SK-N-MC (cell line): Measurements from ENCODE around the gene HJURP.

Experiments used
- EZH2 ChIP-seq: fragments of 200-600 bp; sonication (generic); IDR thresholded peaks from one replicate; pipeline ENCODE4 v1.6.1; 2017; ENCODE audit warnings: antibody characterized with exemption
- POLR2AphosphoS5 ChIP-seq: IDR thresholded peaks from 2 replicates; pipeline ENCODE4 v1.6.1; 2012; ENCODE audit warnings: mild to moderate bottlenecking, low read depth, low read length, borderline replicate concordance

DNA sequence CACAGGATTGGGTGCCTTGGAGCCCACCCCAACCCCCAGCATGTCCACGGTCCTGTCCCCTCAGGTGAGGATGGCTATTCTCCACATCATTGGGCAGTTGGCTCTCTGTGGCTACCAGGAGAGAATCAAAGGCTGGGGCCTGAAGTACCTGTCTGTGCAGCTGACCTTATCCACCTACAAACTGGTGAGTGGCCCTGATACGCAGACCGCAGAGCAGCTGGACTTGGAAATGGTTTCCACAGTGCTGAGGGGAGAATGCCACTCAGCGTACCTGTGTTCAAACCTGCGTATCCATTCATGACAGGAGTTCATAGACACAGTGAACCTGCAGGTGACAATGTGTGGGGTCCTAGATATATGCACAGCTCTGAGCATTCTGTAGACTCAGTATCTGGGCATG, 54.6 kb downstream of the HJURP start:
- TF ChIP-seq POLR2AphosphoS5 (no peak), EZH2 (no peak)
